GM23338 (cell line): ENCODE measurements around the gene SLC9B1. TPM values are rescaled to one million over a fixed set of nuclear protein-coding genes. Genes with fewer than 3 reads are reported as not detected.

Source experiments
- CREB1 ChIP-seq: fragments of 250-450 bp; sonication (Bioruptor Pico); IDR thresholded peaks from 2 replicates; pipeline ENCODE4 v1.5.0; 2020; ENCODE audit warnings: low read depth, mild to moderate bottlenecking, moderate library complexity
- EZH2 ChIP-seq: fragments of 200-600 bp; sonication (generic); IDR thresholded peaks from one replicate; pipeline ENCODE4 v1.8.0; 2017; ENCODE audit warnings: antibody characterized with exemption, mild to moderate bottlenecking, low read depth; ENCODE audit not compliant: unreplicated experiment
- EZH2phosphoT487 ChIP-seq: fragments of 200-600 bp; sonication (generic); IDR thresholded peaks from one replicate; pipeline ENCODE4 v1.8.1; 2018; ENCODE audit warnings: antibody characterized with exemption; ENCODE audit not compliant: unreplicated experiment
- NANOG ChIP-seq: IDR thresholded peaks from 2 replicates; pipeline ENCODE4 v1.6.1; 2016; ENCODE audit warnings: antibody characterized with exemption, borderline replicate concordance
- REST ChIP-seq: IDR thresholded peaks from one replicate; pipeline ENCODE4 v1.6.1; 2018; ENCODE audit warnings: antibody characterized with exemption; ENCODE audit not compliant: unreplicated experiment
- ZNF114 ChIP-seq: fragments of 250-450 bp; sonication (Bioruptor Pico); IDR thresholded peaks from 2 replicates; pipeline ENCODE4 v1.5.0; 2020; ENCODE audit warnings: mild to moderate bottlenecking, moderate library complexity
- ZNF462 ChIP-seq: fragments of 250-450 bp; sonication (Bioruptor Pico); IDR thresholded peaks from 2 replicates; pipeline ENCODE4 v1.5.0; 2020; ENCODE audit warnings: mild to moderate bottlenecking, moderate library complexity
- polyA plus RNA-seq: library from polyadenylated mRNA; unstranded; fragments of >200 nt; fragmentation: Nextera tagmentation; extraction: Ambion mirVana; gene quantifications from 2 replicates; pipeline ENCODE4 v1.2.1, GENCODE V29; 2016
- total RNA-seq: library from RNA; depleted of rRNA; stranded (reverse); fragments of >200 nt; shearing (Covaris generic); gene quantifications from 2 replicates; pipeline ENCODE4 v1.2.3, GENCODE V29; 2014

The SLC9B1 gene
- total and polyA plus RNA-seq, 2 experiments from 2014 or later: 0.66 to 0.80 TPM

GRCh38 chr4:103010804-103011203 is 8.7 kb downstream of the SLC9B1 start (continued):
- TF ChIP-seq ZNF462 (CRISPR knock-in tag) (no peak), CREB1 (CRISPR knock-in tag) (no peak), REST (no peak), EZH2 (no peak), NANOG (no peak), EZH2phosphoT487 (no peak), ZNF114 (CRISPR knock-in tag) (no peak)
